GM11168 (cell line): ENCODE results near the gene PTMA.

Experiments
- in situ Hi-C: fragments of 300-500 bp; cut with MboI; formaldehyde crosslinking; loops from one replicate; pipeline ENCODE4 v1.12.0; 2022; ENCODE audit warnings: low sequenced_read_pairs; ENCODE audit not compliant: unreplicated experiment

Gene PTMA

GRCh38 chr2:231713406-231713729, 5.0 kb downstream of the PTMA start:
- in situ Hi-C loops, result loop anchor here (5.0 kb wide), 1 partner anchor 36 kb away; no protein-coding TSS in a partner anchor

GRCh38 chr2:231713730-231714638, 5.7 kb downstream of the PTMA start:
- in situ Hi-C loops, result loop anchor here (5.0 kb wide), 1 partner anchor 37 kb away; no protein-coding TSS in a partner anchor

- in situ Hi-C loops, result loop anchor here (5.0 kb wide), 1 partner anchor 38 kb away; no protein-coding TSS in a partner anchor
Measured at GRCh38 chr2:231714639-231715498, 6.5 kb downstream of the PTMA start.

GRCh38 chr2:231715499-231715837, 7.1 kb downstream of the PTMA start:
- in situ Hi-C loops, result no loop called here

GRCh38 chr2:231715988-231716616, 7.8 kb downstream of the PTMA start:
- in situ Hi-C loops, result no loop called here

- in situ Hi-C loops, result no loop called here
Measured at GRCh38 chr2:231716666-231717280, 8.4 kb downstream of the PTMA start.

- in situ Hi-C loops, result no loop called here
Measured at GRCh38 chr2:231717281-231718171, 9.2 kb downstream of the PTMA start.

GRCh38 chr2:231718799-231719198, 10.5 kb downstream of the PTMA start:
- in situ Hi-C loops, result no loop called here

- in situ Hi-C loops, result no loop called here
Measured at GRCh38 chr2:231720292-231720986, 12.1 kb downstream of the PTMA start.

- in situ Hi-C loops, result no loop called here
Measured at GRCh38 chr2:231720987-231721966, 13.0 kb downstream of the PTMA start.

- in situ Hi-C loops, result no loop called here
Measured at GRCh38 chr2:231722721-231723307, 14.5 kb downstream of the PTMA start.

GRCh38 chr2:231725476-231725875, 17.2 kb downstream of the PTMA start:
- in situ Hi-C loops, result no loop called here

- in situ Hi-C loops, result no loop called here
Measured at GRCh38 chr2:231726276-231726675, 18.0 kb downstream of the PTMA start.

GRCh38 chr2:231727621-231728020, 19.3 kb downstream of the PTMA start:
- in situ Hi-C loops, result no loop called here

GRCh38 chr2:231732604-231733003, 24.3 kb downstream of the PTMA start:
- in situ Hi-C loops, result no loop called here

- in situ Hi-C loops, result no loop called here
Measured at GRCh38 chr2:231737761-231738160, 29.4 kb downstream of the PTMA start.

- in situ Hi-C loops, result no loop called here
Measured at GRCh38 chr2:231743376-231744116, 35.2 kb downstream of the PTMA start.
